ENCODE measurements around the gene IQSEC1. TPM values are rescaled to one million over a fixed set of nuclear protein-coding genes. Genes with fewer than 3 reads are reported as not detected.

The IQSEC1 gene
- total and polyA plus RNA-seq, 9 of the 15 experiments (the other 6 are each of a cell fraction or from before 2014, with no cell fraction given), result 0.56 to 39.0 (median 6.8) TPM

- H3K4me1 ChIP-seq (replicated peaks in 1 of 2; ENCODE audit: control insufficient read depth in 2 of 2, insufficient read depth in 2 of 2, low read length in 2 of 2), result peaks cover 73 to 82% of the 10 kb centered on the region in 2 experiments
- H3K9me1 ChIP-seq (ENCODE audit: control insufficient read depth, insufficient read depth, low read length), result no peaks in the 10 kb centered on the region
- H3K27me3 ChIP-seq (ENCODE audit: control insufficient read depth in 2 of 2, insufficient read depth in 2 of 2, low read length in 2 of 2), result no peaks in the 10 kb centered on the region
- H3K27ac ChIP-seq (ENCODE audit: extremely low read depth, low read depth, low read length), result no peak overlapping the region
- CTCF ChIA-PET (ENCODE audit: low intra/inter-chr PET ratio), result interaction anchor here (0.5 kb wide), 1 partner anchor 55 kb away, joined by 3 read pairs; no protein-coding TSS in a partner anchor
- no peaks in the 10 kb centered on the region for H4K20me1 ChIP-seq (replicated peaks; ENCODE audit: control insufficient read depth, insufficient read depth, low read length)
- no peaks in the 10 kb centered on the region for H3K79me2 ChIP-seq (ENCODE audit: control insufficient read depth, insufficient read depth, low read length)
- intact Hi-C loops (cut with micrococcal nuclease), result loop anchor here (2.0 kb wide), 1 partner anchor 18 kb away; no protein-coding TSS in a partner anchor
- H3K4me3 ChIP-seq, result no peak overlapping the region
- no peaks in the 10 kb centered on the region for H3K36me3 ChIP-seq (ENCODE audit: control insufficient read depth, insufficient read depth, low read length)
- FAIRE-seq (peak; percentile 75), ATAC-seq (peak; percentile 67), DNase-seq (ENCODE audit: extremely low read depth in 1 of 4, low spot score in 3 of 4) (peak; percentile 70 to 79 (median 75))
- no peak overlapping the region for H2AFZ ChIP-seq (ENCODE audit: low read depth, low read length)
- 14% methylated on average over 7 of the region's 7 CpGs for WGBS (ENCODE audit: insufficient coverage, low coverage, missing lambda C conversion rate)
- H3K9ac ChIP-seq (ENCODE audit: insufficient read depth in 1 of 2, low read depth in 2 of 2, low read length in 2 of 2), result peak overlapping the region in 1 of 2 experiments; percentile 39; a peak in 1 of 4 replicates
- in situ Hi-C loops (cut with MboI), result no loop called here
- no peaks in the 10 kb centered on the region for H3K9me3 ChIP-seq (replicated peaks; ENCODE audit: control insufficient read depth, insufficient read depth, low read depth, low read length)
- POLR2A ChIA-PET, result interaction anchor here (0.8 to 1.6 kb wide), 3 partner anchors 9 to 34 kb away, joined by 3 to 6 read pairs (median 5); no protein-coding TSS in a partner anchor
- BruUV-seq (replicated peaks), result no TSS peak
- no peak overlapping the region for H3K4me2 ChIP-seq (ENCODE audit: insufficient read depth, low read length)
- TF ChIP-seq CBFA2T3 (IDR thresholded peaks at IDR 0.05) (peak; percentile 64), HNRNPLL (IDR thresholded peaks at IDR 0.05; ENCODE audit: low read depth, low read length, poor library complexity, severe bottlenecking) (no peak), ZNF436 (CRISPR knock-in tag; IDR thresholded peaks at IDR 0.05) (no peak), ARID3A (IDR thresholded peaks at IDR 0.05; ENCODE audit: borderline replicate concordance, low read depth, low read length) (no peak), CCNT2 (IDR thresholded peaks at IDR 0.05; ENCODE audit: borderline replicate concordance, extremely low read depth, insufficient read length, low read depth, low read length) (no peak), SMARCA4 (IDR thresholded peaks at IDR 0.05) (no peak), SAFB2 (IDR thresholded peaks at IDR 0.05; ENCODE audit: borderline replicate concordance, low read depth, low read length, severe bottlenecking) (no peak), TCF7L2 (IDR thresholded peaks at IDR 0.05; ENCODE audit: low read depth, low read length) (no peak), REST (IDR thresholded peaks at IDR 0.05; ENCODE audit: borderline replicate concordance) (no peak), REST (CRISPR knock-in tag; IDR thresholded peaks at IDR 0.05; ENCODE audit: low read depth) (no peak), FOXM1 (IDR thresholded peaks at IDR 0.05; ENCODE audit: low read depth) (no peak), FOXM1 (CRISPR knock-in tag; IDR thresholded peaks at IDR 0.05; ENCODE audit: low read depth) (no peak), ZNF75A (CRISPR knock-in tag; IDR thresholded peaks at IDR 0.05) (no peak), MECOM (CRISPR knock-in tag; IDR thresholded peaks at IDR 0.05) (no peak)
These were observed 60.1 kb downstream of the IQSEC1 start for GRCh38 chr3:13013151-13013561.
